ENCODE measurements around the gene APMAP. TPM values are rescaled to one million over a fixed set of nuclear protein-coding genes. Genes with fewer than 3 reads are reported as not detected.

Gene APMAP
- total and polyA plus RNA-seq, 2 of the 13 experiments (the other 11 are each of a cell fraction or from before 2014, with no cell fraction given) = 168 to 214 TPM

DNA sequence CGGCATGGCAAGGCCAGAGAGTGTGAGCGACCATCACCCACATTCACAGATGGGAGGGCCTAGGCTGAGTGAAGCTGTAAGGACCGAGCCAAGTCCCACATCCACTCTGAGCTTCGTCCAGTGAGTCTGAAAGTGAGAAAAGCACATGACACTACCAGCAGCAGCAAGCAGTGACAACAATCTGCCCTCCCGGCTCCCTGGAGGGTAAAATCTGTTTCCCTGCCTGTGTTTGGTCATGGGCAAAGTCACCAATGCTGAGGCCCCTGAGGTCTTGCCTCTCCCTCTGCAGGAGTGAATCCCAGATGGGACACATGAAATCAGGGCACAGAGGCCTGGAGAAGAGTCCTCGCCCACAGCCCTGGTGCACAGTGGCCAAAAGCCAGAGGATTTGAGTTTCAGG is 49.9 kb downstream of the APMAP start:
- Histone ChIP-seq H3K36me3 (replicated peaks in 1 of 2; ENCODE audit: control insufficient read depth in 1 of 2, insufficient read depth in 2 of 2, low read length in 2 of 2) (no peaks in the 10 kb centered on the region), H3K27ac (ENCODE audit: extremely low read length, insufficient read depth, low read length) (no peak overlapping the region), H2AFZ (ENCODE audit: low read length) (no peak overlapping the region), H3K4me1 (ENCODE audit: insufficient read depth, low read length) (no peaks in the 10 kb centered on the region), H3K9ac (ENCODE audit: insufficient read depth, low read depth, low read length) (no peak overlapping the region), H3K9me3 (ENCODE audit: low read length) (no peaks in the 10 kb centered on the region), H4K20me1 (ENCODE audit: insufficient read depth, low read length) (no peaks in the 10 kb centered on the region), H3K79me2 (ENCODE audit: insufficient read depth, low read length) (no peaks in the 10 kb centered on the region), H3K27me3 (ENCODE audit: control insufficient read depth in 1 of 2, insufficient read depth in 2 of 2, low read length in 2 of 2) (no peaks in the 10 kb centered on the region), H3K4me2 (ENCODE audit: low read depth, low read length) (no peak overlapping the region), H3K4me3 (replicated peaks in 1 of 3; ENCODE audit: insufficient read depth in 1 of 3, low read depth in 2 of 3, low read length in 3 of 3) (no peak overlapping the region)
- FAIRE-seq = no peak
- CTCF ChIA-PET (ENCODE audit: low intra/inter-chr PET ratio, low total read pairs) = no interaction called here
- DNase-seq (ENCODE audit: low spot score) = no peak
- POLR2A ChIA-PET = no interaction called here
- ATAC-seq = no peak; the same call in 2 of the 3 replicates
- no TSS peak for BruUV-seq (replicated peaks)
- intact Hi-C loops (cut with micrococcal nuclease; ENCODE audit: unreplicated experiment) = no loop called here
- in situ Hi-C loops (cut with HindIII; ENCODE audit: extremely low pct_ligation_motif_present, low pct_unique_long_range_greater_than_20kb) = no loop called here
- 6% methylated on average over 6 of the region's 6 CpGs for WGBS (ENCODE audit: low lambda C conversion rate)
- TF ChIP-seq, protein P1, sequence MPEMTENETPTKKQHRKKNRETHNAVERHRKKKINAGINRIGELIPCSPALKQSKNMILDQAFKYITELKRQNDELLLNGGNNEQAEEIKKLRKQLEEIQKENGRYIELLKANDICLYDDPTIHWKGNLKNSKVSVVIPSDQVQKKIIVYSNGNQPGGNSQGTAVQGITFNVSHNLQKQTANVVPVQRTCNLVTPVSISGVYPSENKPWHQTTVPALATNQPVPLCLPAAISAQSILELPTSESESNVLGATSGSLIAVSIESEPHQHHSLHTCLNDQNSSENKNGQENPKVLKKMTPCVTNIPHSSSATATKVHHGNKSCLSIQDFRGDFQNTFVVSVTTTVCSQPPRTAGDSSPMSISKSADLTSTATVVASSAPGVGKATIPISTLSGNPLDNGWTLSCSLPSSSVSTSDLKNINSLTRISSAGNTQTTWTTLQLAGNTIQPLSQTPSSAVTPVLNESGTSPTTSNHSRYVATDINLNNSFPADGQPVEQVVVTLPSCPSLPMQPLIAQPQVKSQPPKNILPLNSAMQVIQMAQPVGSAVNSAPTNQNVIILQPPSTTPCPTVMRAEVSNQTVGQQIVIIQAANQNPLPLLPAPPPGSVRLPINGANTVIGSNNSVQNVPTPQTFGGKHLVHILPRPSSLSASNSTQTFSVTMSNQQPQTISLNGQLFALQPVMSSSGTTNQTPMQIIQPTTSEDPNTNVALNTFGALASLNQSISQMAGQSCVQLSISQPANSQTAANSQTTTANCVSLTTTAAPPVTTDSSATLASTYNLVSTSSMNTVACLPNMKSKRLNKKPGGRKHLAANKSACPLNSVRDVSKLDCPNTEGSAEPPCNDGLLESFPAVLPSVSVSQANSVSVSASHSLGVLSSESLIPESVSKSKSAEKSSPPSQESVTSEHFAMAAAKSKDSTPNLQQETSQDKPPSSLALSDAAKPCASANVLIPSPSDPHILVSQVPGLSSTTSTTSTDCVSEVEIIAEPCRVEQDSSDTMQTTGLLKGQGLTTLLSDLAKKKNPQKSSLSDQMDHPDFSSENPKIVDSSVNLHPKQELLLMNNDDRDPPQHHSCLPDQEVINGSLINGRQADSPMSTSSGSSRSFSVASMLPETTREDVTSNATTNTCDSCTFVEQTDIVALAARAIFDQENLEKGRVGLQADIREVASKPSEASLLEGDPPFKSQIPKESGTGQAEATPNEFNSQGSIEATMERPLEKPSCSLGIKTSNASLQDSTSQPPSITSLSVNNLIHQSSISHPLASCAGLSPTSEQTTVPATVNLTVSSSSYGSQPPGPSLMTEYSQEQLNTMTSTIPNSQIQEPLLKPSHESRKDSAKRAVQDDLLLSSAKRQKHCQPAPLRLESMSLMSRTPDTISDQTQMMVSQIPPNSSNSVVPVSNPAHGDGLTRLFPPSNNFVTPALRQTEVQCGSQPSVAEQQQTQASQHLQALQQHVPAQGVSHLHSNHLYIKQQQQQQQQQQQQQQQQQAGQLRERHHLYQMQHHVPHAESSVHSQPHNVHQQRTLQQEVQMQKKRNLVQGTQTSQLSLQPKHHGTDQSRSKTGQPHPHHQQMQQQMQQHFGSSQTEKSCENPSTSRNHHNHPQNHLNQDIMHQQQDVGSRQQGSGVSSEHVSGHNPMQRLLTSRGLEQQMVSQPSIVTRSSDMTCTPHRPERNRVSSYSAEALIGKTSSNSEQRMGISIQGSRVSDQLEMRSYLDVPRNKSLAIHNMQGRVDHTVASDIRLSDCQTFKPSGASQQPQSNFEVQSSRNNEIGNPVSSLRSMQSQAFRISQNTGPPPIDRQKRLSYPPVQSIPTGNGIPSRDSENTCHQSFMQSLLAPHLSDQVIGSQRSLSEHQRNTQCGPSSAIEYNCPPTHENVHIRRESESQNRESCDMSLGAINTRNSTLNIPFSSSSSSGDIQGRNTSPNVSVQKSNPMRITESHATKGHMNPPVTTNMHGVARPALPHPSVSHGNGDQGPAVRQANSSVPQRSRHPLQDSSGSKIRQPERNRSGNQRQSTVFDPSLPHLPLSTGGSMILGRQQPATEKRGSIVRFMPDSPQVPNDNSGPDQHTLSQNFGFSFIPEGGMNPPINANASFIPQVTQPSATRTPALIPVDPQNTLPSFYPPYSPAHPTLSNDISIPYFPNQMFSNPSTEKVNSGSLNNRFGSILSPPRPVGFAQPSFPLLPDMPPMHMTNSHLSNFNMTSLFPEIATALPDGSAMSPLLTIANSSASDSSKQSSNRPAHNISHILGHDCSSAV (CRISPR knock-in tag; IDR thresholded peaks at IDR 0.05; ENCODE audit: borderline replicate concordance) = no peak
- TF ChIP-seq ZFP36L1 (CRISPR knock-in tag; IDR thresholded peaks at IDR 0.05) (no peak), ESRRA (CRISPR knock-in tag; IDR thresholded peaks at IDR 0.05; ENCODE audit: low read depth) (no peak), CBX1 (IDR thresholded peaks at IDR 0.05; ENCODE audit: low read depth) (no peak), FOXM1 (CRISPR knock-in tag; IDR thresholded peaks at IDR 0.05) (no peak), ZNF570 (CRISPR knock-in tag; IDR thresholded peaks at IDR 0.05; ENCODE audit: borderline replicate concordance) (no peak), ZNF83 (CRISPR knock-in tag; IDR thresholded peaks at IDR 0.05; ENCODE audit: borderline replicate concordance) (no peak), ZNF121 (CRISPR knock-in tag; IDR thresholded peaks at IDR 0.05) (no peak), ZNF441 (CRISPR knock-in tag; IDR thresholded peaks at IDR 0.05; ENCODE audit: borderline replicate concordance) (no peak), NCOA5 (CRISPR knock-in tag; IDR thresholded peaks at IDR 0.05) (no peak), SNRNP70 (IDR thresholded peaks at IDR 0.05; ENCODE audit: low read depth, low read length) (no peak), MLLT10 (CRISPR knock-in tag; IDR thresholded peaks at IDR 0.05) (no peak), YY1 (IDR thresholded peaks at IDR 0.05; ENCODE audit: insufficient read depth, insufficient replicate concordance, low read depth, low read length) (no peak), ZFYVE20 (CRISPR knock-in tag; IDR thresholded peaks at IDR 0.05; ENCODE audit: borderline replicate concordance, low read depth) (no peak)
- TF ChIP-seq, protein P2, sequence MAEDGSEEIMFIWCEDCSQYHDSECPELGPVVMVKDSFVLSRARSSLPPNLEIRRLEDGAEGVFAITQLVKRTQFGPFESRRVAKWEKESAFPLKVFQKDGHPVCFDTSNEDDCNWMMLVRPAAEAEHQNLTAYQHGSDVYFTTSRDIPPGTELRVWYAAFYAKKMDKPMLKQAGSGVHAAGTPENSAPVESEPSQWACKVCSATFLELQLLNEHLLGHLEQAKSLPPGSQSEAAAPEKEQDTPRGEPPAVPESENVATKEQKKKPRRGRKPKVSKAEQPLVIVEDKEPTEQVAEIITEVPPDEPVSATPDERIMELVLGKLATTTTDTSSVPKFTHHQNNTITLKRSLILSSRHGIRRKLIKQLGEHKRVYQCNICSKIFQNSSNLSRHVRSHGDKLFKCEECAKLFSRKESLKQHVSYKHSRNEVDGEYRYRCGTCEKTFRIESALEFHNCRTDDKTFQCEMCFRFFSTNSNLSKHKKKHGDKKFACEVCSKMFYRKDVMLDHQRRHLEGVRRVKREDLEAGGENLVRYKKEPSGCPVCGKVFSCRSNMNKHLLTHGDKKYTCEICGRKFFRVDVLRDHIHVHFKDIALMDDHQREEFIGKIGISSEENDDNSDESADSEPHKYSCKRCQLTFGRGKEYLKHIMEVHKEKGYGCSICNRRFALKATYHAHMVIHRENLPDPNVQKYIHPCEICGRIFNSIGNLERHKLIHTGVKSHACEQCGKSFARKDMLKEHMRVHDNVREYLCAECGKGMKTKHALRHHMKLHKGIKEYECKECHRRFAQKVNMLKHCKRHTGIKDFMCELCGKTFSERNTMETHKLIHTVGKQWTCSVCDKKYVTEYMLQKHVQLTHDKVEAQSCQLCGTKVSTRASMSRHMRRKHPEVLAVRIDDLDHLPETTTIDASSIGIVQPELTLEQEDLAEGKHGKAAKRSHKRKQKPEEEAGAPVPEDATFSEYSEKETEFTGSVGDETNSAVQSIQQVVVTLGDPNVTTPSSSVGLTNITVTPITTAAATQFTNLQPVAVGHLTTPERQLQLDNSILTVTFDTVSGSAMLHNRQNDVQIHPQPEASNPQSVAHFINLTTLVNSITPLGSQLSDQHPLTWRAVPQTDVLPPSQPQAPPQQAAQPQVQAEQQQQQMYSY (CRISPR knock-in tag; IDR thresholded peaks at IDR 0.05) = no peak

Data from HepG2 (cell line).